Adrenal gland (tissue), 5 donors: ENCODE measurements around the gene STAMBPL1.

ENCODE experiments used
- CTCF ChIP-seq, 6 experiments: fragments of 450-650 bp in 4 of 6; fragments of 200-600 bp in 2 of 6; sonication (generic) in 1 of 6; IDR thresholded peaks; 1 replicate in 5 of 6; 2 replicates in 1 of 6; pipeline versions ENCODE4 v1.5.1 to v1.8.0; 2016 to 2021; ENCODE audit warnings: antibody characterized with exemption in 6 of 6, mild to moderate bottlenecking in 2 of 6, moderate library complexity in 1 of 6
- POLR2A ChIP-seq, 2 donors: fragments of 450-650 bp; IDR thresholded peaks; one replicate each; pipeline ENCODE4 v1.6.1; 2017; ENCODE audit warnings: antibody characterized with exemption in 2 of 2, mild to moderate bottlenecking in 2 of 2, moderate library complexity in 1 of 2
- donor health status: DM: no; HTN: no; CAD: no.

- TF ChIP-seq CTCF (IDR thresholded peaks at IDR 0.05): no peak
- TF ChIP-seq POLR2A (IDR thresholded peaks at IDR 0.05): no peak
Observed at GRCh38 chr10:88946200-88946599, 66.2 kb downstream of the STAMBPL1 start.
